Measurements from ENCODE around the gene KCNAB1. TPM values are rescaled to one million over a fixed set of nuclear protein-coding genes. Genes with fewer than 3 reads are reported as not detected.

The KCNAB1 gene
- total and polyA plus RNA-seq, 2 of the 8 experiments (the other 6 are each of a cell fraction or from before 2014, with no cell fraction given) = 0.51 to 2.3 TPM

DNA sequence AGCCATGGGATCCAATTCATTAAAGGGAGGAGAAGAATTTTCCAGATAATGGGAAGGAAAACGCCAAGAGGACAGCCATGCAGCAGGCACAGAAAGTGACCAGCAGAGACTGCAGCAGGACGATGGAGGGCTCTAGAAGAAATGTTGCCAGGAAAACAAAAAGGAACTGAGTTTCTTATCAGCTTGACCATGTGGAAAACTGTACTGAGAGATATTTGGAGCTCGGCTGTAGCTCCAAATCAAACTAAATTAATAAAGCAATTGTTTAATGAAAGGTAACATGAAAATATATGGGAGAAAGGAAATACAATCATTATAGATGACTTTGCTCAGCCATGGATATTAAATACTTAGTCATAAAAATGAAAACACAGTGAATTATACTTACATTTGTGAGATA lies 370.8 kb downstream of the KCNAB1 start:
- Histone ChIP-seq H2AK5ac (ENCODE audit: low read depth, low read length) (no peak overlapping the region), H3K4me3 (ENCODE audit: extremely low read depth in 1 of 4, insufficient read depth in 2 of 4, low read depth in 3 of 4, low read length in 4 of 4) (no peak overlapping the region), H3K36me3 (ENCODE audit: control insufficient read depth in 2 of 4, insufficient read depth in 4 of 4, low read length in 3 of 4) (no peaks in the 10 kb centered on the region), H3K79me2 (ENCODE audit: control insufficient read depth in 1 of 2, insufficient read depth in 2 of 2, low read length in 2 of 2) (no peaks in the 10 kb centered on the region), H3K4ac (replicated peaks; ENCODE audit: insufficient read length, low read depth, low read length) (no peak overlapping the region), H3K23ac (ENCODE audit: insufficient read length) (no peak overlapping the region), H2BK120ac (replicated peaks; ENCODE audit: low read depth, low read length) (no peak overlapping the region), H3K14ac (ENCODE audit: insufficient read length) (no peak overlapping the region), H2BK5ac (ENCODE audit: low read depth, low read length) (no peak overlapping the region), H3K23me2 (ENCODE audit: low read depth, low read length) (no peaks in the 10 kb centered on the region), H3K9ac (replicated peaks in 1 of 4; ENCODE audit: extremely low read depth in 1 of 4, low read depth in 3 of 4, low read length in 3 of 4) (no peak overlapping the region), H2AFZ (ENCODE audit: low read length) (no peak overlapping the region), H2BK20ac (ENCODE audit: low read length) (no peak overlapping the region), H2BK12ac (ENCODE audit: low read depth, low read length) (no peak overlapping the region), H3K4me2 (ENCODE audit: insufficient read depth in 1 of 2, low read depth in 2 of 2, low read length in 2 of 2) (no peak overlapping the region), H3K56ac (replicated peaks; ENCODE audit: insufficient read length, low read depth, low read length) (no peak overlapping the region), H3K18ac (ENCODE audit: extremely low read depth, low read length) (no peak overlapping the region), H4K91ac (replicated peaks; ENCODE audit: insufficient read length, low read length) (no peak overlapping the region), H2BK15ac (ENCODE audit: low read length) (no peak overlapping the region), H3K27ac (ENCODE audit: low read depth, low read length) (no peak overlapping the region), H4K5ac (ENCODE audit: insufficient read length, low read depth, low read length) (no peak overlapping the region), H3K27me3 (replicated peaks in 1 of 4; ENCODE audit: control insufficient read depth in 3 of 4, extremely low read depth in 1 of 4, insufficient read depth in 3 of 4, low read length in 3 of 4) (no peaks in the 10 kb centered on the region), H3K9me3 (ENCODE audit: insufficient read depth in 2 of 2, low read depth in 1 of 2, low read length in 1 of 2) (no peaks in the 10 kb centered on the region), H4K8ac (ENCODE audit: extremely low read depth, insufficient read depth, low read length) (no peak overlapping the region), H3K79me1 (ENCODE audit: low read depth, low read length) (no peaks in the 10 kb centered on the region), H3K4me1 (replicated peaks in 1 of 4; ENCODE audit: control insufficient read depth in 3 of 4, insufficient read depth in 4 of 4, low read length in 3 of 4) (no peaks in the 10 kb centered on the region), H4K20me1 (replicated peaks in 1 of 2; ENCODE audit: control insufficient read depth in 1 of 2, insufficient read depth in 2 of 2, low read length in 2 of 2) (no peaks in the 10 kb centered on the region)
- no peak for DNase-seq (ENCODE audit: low read depth in 1 of 2, low spot score in 2 of 2)
- 90% methylated on average over 3 of the region's 3 CpGs; no CpG with 5 or more reads in 1 of the 2 experiments for WGBS, 2 experiments (ENCODE audit: extremely low coverage in 1 of 2, insufficient coverage in 1 of 2, insufficient read length in 1 of 2, insufficient replicate concordance in 2 of 2, low coverage in 1 of 2, low lambda C conversion rate in 2 of 2, missing lambda C conversion rate in 1 of 2)
- ChIA-PET POLR2A (ENCODE audit: partially characterized antibody) (interaction anchor here (0.6 kb wide), 1 partner anchor 206 kb away, joined by 3 read pairs; no protein-coding TSS in a partner anchor), CTCF (ENCODE audit: partially characterized antibody) (interaction anchor here (0.8 to 3.1 kb wide), 10 partner anchors 10 to 353 kb away, joined by 3 to 14 read pairs (median 6); no protein-coding TSS in a partner anchor)
- FAIRE-seq = no peak
- TF ChIP-seq CREB1 (IDR thresholded peaks at IDR 0.05) = no peak
- no peak for TF ChIP-seq SIX5 (IDR thresholded peaks at IDR 0.05; ENCODE audit: low read depth, low read length)
- TF ChIP-seq FOSL1 (IDR thresholded peaks at IDR 0.05; ENCODE audit: insufficient read depth, low read depth, low read length) = no peak
- TF ChIP-seq, protein P1, sequence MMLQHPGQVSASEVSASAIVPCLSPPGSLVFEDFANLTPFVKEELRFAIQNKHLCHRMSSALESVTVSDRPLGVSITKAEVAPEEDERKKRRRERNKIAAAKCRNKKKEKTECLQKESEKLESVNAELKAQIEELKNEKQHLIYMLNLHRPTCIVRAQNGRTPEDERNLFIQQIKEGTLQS (IDR thresholded peaks at IDR 0.05; ENCODE audit: insufficient read depth, low read depth, low read length) = no peak
- no peak for TF ChIP-seq CEBPB (IDR thresholded peaks at IDR 0.05; ENCODE audit: low read depth, low read length)
- no peak for TF ChIP-seq KDM1A (IDR thresholded peaks at IDR 0.05; ENCODE audit: borderline replicate concordance, low read length)
- no peak for TF ChIP-seq BACH1 (IDR thresholded peaks at IDR 0.05; ENCODE audit: low read length)
- no peak for TF ChIP-seq SIRT6 (IDR thresholded peaks at IDR 0.05; ENCODE audit: low read length)
- TF ChIP-seq, protein P2, sequence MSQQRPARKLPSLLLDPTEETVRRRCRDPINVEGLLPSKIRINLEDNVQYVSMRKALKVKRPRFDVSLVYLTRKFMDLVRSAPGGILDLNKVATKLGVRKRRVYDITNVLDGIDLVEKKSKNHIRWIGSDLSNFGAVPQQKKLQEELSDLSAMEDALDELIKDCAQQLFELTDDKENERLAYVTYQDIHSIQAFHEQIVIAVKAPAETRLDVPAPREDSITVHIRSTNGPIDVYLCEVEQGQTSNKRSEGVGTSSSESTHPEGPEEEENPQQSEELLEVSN (IDR thresholded peaks at IDR 0.05) = no peak

Data from H1 (cell line).